GM18907 (cell line): ENCODE data around the gene MRPS25.

Experiments used
- ATAC-seq: cut with Tn5 transposase; IDR thresholded peaks from one replicate; pipeline ENCODE4 v1.9.1; 2021; ENCODE audit warnings: mild to moderate bottlenecking, moderate library complexity; ENCODE audit not compliant: unreplicated experiment

MRPS25 gene

GRCh38 chr3:15064835-15065549 lies at the start of gene MRPS25:
TSS of gene MRPS25 (minus strand) at chr3:15065315. CDS start at chr3:15065194, 121 bp downstream.
- peak; percentile 96 for ATAC-seq

DNA sequence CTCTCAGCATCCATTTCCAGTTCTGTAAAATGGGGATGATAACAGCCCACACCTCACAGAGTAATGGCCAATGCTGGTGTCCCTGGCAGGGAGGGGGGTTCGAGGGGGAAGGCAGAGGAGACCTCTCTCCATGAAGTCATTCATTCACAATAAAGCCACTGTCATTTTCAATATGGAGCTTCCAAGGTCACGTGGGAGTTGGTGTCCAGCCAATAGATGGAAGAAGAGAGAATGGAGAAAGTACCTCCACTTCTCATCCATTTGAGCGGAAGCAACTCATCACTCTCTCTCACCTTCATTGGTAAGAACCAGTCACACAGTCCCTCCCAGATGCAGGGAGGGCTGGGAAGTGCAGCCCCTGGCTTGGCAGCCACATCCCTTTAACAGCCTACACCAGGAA lies 48.8 kb upstream of the MRPS25 start:
- no peak for ATAC-seq

- ATAC-seq = no peak
These were observed 48.4 kb upstream of the MRPS25 start for GRCh38 chr3:15113471-15113870.

- ATAC-seq = no peak
These were observed 46.9 kb upstream of the MRPS25 start for GRCh38 chr3:15112011-15112410.

DNA sequence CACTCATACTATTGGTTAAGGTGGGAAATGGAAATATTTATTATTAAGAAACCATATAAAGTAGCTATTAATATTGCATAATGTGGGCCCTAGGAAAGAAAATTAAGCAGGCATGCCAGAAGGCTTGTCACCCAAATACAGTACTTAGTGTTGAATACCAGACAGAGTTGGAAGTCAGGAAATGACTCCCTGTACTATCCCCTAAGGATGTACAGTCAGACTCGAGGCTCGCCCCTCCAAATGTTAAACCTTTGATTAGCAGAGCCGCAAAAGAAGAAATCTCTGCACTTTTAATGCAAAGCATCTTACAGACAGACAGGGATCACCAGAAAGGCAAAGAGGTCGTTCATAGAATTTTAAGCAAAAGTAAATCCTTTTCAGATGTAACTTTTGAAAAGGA lies 45.1 kb upstream of the MRPS25 start:
- ATAC-seq = no peak

DNA sequence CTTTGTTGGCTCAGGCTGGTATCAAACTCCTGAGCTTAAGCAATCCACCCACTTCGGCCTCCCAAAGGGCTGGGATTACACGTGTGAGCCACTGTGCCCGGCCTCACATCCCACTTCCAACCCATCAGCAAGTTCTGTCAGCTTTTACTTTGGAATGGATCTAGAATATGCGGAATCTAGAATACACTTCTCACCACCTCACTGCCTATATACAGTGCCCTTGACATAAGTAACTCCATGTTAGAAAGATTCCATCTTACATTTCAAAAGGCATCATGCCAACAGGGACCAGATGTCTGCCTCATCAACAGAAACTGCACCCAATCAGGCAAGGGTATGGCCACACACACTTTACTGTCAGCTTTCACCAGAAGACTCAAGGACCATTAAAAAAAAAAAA lies 43.8 kb upstream of the MRPS25 start:
- ATAC-seq = no peak

GRCh38 chr3:15108082-15108545 lies 43.0 kb upstream of the MRPS25 start:
- peak; percentile 69 for ATAC-seq

DNA sequence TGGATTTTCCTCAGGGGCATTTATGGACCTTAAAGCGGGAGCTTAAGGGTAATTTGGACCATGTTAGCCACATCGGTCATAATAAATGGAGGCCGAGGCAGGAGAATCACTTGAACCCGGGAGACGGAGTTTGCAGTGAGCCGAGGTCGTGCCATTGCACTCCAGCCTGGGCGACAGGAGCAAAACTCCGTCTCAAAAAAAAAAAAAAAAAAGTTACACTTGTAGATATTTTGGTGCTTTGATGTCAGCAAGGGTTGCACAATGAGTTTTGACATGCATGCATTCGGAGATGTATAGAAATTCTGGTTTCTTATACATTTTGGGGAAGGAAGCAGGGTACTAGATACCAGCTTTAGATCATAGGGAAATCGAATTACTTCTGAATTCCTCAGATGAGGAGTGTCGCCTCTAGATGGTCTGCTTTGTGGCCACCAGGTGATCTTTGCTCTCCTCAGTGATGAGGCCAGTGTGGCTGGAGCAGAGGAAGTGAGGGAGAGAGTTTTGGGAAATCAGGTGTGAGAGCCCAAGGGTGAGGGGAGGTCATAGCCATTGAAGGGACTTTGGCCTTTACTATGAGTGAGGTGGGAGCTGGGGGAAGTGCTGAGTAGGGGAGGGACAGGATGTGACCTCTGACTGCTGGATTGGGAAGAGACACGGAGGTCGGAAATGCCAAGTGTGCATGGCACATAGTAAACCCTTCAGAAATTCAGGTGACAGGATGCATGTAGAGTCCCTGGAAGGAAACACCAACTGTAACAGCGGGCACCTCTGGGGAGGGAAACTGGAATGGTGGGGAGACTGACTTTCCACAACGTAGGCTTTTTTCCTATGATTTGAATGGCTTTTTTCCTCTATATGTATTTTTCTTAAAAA lies 42.2 kb upstream of the MRPS25 start:
- ATAC-seq = no peak

DNA sequence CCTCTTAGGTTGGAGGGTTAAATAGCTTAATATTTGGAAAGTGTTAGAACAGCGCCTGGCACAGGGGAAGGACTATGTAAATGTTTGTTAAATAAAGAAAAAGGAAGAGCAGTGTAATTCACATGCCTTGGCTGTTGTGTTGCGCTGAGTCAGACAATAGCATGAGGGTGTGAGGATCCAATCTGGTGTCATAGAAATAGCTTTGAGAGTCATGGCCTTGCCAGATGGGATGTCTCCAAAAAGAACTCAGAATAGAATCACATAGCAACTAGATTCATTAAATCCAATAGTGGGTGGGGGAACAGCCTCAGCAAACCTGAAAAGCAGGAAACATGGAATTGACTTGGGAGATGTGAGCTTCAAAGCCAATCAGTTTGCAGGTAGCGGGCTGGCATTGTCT lies 37.7 kb upstream of the MRPS25 start:
- ATAC-seq = no peak

DNA sequence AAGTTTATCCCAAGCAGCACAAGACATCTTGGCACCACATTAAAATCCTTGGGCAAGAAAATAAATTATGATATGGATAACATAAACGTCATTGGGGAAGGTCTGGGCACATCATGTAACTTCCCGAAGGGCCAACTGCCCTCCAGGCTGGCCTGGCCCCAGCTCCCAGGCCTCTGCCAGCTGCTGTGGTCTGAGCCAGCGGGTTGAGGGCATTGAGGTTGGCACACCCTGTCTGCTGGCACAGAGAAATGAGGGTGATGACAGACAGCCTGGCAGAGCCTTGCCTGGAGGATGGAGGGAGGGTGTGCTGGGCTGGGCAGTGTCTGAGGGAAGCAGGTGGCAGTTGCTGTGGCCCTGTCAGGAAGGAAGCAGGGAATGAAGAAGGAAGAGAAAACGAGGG lies 37.1 kb upstream of the MRPS25 start:
- ATAC-seq = no peak

GRCh38 chr3:15099364-15100098 lies 34.4 kb upstream of the MRPS25 start:
- peak; percentile 28 for ATAC-seq

- peak; percentile 88 for ATAC-seq
These were observed 33.6 kb upstream of the MRPS25 start, which contains the start of gene RBSN for GRCh38 chr3:15098503-15099363. TSS of gene RBSN (minus strand) at chr3:15099148. CDS start at chr3:15096120, 3,028 bp downstream.

DNA sequence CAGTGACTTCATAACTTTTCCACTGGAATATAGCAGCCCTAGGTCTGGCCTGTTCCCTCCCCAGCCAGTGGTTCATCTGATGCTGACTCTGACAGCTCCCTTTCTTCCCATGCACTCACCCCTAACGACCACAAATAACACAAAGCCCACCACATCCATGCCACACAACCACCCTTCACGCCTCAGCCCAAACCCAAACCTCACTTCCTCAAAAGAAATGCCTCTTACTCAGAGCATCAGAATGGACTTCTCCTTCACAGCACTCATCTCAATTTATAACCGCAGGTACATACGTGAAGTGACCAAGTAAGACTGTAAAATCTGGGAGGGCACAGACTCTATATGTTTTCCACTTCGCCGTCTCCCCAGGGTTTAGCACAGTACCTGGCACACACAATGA lies 32.8 kb upstream of the MRPS25 start:
- no peak for ATAC-seq

DNA sequence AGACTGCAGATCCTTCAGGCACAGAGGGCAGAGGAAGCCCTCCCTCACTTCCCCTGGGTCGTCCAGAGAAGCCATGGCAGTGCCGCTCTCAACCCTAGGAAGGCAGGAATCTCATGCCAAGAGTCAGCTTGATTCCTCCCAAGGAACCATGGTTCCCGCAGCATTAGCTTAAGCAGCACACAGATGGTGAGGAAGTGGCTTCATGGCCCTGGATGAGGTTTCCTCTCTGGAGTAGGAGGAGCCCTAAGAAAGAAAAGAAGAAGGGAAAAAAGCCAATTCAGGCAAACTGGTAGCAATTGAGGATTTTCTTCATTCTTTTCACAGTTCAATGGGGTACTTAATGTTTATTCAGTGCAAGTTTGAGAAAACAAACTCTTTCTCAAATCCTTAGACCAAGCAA lies 30.9 kb upstream of the MRPS25 start:
- no peak for ATAC-seq

DNA sequence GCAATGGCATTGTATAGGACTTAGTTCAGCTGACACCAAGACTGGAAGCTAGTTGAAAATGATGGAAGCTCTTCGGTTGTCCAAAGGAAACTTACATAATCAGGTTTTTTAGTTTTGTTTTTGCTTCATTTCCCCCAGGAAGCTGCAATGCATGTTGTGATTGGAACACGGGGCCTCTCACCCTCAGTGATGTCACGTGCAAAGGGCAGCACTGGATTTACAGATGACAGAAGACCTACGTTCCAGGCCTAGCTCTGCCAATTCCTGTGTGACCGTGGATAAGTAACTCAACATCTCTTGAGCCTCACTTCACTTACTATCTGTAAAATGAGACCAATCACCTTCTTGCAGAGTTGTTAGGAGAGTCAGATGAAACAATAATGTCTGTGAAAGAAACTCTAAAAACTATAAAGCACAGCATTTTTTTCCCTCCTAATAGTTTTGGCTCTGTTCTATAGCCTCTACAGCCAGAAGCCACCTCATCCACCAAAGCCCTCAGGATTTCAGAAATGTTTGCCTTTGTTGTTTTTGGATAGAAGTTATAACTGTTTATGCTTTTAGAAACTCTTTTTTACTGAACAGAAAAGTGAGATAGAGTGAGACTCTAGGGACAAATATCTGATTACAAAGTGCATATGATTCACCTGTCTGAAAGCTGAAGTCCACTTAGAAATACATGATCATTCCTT lies 29.2 kb upstream of the MRPS25 start:
- no peak for ATAC-seq

DNA sequence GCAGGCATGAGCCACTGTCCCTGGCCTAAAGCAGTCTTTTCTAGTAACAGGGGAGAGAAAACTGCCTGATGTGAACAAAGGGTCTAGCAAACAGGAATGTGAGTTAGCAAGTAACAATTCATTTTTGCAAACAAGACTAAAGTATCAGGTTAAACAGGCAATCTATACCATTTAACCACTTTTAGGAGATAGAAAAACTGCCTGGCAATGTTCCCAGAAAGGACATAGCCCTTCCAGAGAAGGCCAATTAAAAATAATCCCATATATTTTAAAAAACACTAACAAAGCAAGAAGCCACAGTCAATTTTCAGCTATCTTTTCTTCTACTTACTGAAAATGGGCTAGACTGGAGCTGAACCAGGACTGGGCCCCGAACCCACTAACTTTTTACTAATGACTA lies 27.6 kb upstream of the MRPS25 start:
- no peak for ATAC-seq

DNA sequence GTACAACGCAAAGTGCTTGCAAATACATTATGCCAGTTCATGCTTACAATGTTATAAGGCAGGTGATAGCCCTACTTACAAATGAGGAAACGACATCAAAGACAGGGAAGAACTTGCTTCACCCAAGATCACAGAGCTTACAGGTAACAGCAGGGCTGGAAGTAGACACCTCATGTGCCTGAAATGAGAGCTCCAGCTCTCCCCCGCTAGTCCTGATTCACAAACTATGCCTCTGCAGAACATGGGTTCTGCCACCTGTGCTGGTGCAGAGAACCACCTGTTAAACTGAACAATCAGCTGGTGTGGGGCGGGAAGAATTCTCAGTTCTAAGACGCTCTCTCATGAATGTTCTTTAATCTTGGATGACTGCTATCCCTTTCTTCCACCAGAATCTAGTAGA lies 26.5 kb upstream of the MRPS25 start:
- no peak for ATAC-seq

- no peak for ATAC-seq
These were observed 24.1 kb upstream of the MRPS25 start for GRCh38 chr3:15089201-15089600.

DNA sequence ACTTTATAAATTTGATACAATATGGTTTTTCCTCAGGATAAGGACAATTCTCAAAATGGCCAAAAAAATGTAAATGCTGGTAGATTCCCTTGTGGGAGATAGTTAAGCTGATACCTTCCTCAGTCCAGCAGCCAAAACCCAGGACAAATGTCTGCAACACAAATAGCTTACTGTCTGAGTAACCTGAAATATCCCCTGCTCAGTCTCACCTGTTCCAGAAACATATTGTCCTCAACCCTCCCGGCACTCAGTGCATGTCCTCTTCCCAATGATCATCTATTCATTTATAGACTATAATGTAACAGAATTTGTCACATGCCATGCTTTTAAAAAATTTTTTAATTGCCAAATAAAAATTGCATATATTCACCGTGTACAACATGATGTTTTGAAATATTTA lies 21.6 kb upstream of the MRPS25 start:
- no peak for ATAC-seq

DNA sequence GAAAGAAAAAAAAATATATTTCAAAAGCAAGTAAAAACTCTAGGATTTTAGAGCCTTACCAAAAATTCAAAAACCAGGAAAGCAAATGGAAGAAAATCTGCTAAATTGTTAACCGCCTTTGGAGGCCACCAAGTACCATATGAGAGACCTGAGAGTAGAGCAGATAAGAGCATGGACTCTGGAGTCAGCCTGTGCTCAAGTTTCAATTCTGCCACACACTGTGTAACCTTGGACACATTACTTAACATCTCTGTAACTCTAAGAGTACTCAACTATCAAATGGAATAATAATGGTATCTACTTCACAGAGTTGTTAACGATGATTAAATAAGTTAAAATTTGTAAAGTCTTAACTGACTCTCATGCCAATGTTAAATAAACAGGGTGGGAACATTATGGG lies 21.1 kb upstream of the MRPS25 start:
- no peak for ATAC-seq
